Measurements from ENCODE around the gene SIRT5. TPM values are rescaled to one million over a fixed set of nuclear protein-coding genes. Genes with fewer than 3 reads are reported as not detected.

Gene SIRT5
- total RNA-seq, 1 experiment from 2014 or later, result 15.2 TPM

GRCh38 chr6:13633343-13633742 is 58.9 kb downstream of the SIRT5 start:
- no peaks in the 10 kb centered on the region for H3K9me3 ChIP-seq (ENCODE audit: low read length)
- 0 out of 2 replicates have a peak, but pooled peaks cover 3% of the 10 kb centered on the region for H3K79me2 ChIP-seq (ENCODE audit: low read length)
- H2AFZ ChIP-seq (ENCODE audit: low read length), result no peak overlapping the region
- H3K27me3 ChIP-seq (ENCODE audit: low read length), result no peaks in the 10 kb centered on the region
- no peak overlapping the region for H3K4me2 ChIP-seq (ENCODE audit: low read depth, low read length, poor library complexity, severe bottlenecking)
- H3K4me3 ChIP-seq (ENCODE audit: low read length), result no peak overlapping the region
- no peaks in the 10 kb centered on the region for H3K9me2 ChIP-seq (replicated peaks; ENCODE audit: insufficient read depth, low read length)
- peaks cover 40% of the 10 kb centered on the region for H3K4me1 ChIP-seq (ENCODE audit: low read length)
- H3K36me3 ChIP-seq (ENCODE audit: insufficient read depth, low read length), result peaks cover 7% of the 10 kb centered on the region; the same call in 1 of the 2 replicates
- no peak for DNase-seq
- H3K27ac ChIP-seq (ENCODE audit: low read length), result no peak overlapping the region
- H3K9ac ChIP-seq (ENCODE audit: low read length), result no peak overlapping the region
- no peaks in the 10 kb centered on the region for H4K20me1 ChIP-seq (ENCODE audit: insufficient read depth, low read depth, low read length)

DNA sequence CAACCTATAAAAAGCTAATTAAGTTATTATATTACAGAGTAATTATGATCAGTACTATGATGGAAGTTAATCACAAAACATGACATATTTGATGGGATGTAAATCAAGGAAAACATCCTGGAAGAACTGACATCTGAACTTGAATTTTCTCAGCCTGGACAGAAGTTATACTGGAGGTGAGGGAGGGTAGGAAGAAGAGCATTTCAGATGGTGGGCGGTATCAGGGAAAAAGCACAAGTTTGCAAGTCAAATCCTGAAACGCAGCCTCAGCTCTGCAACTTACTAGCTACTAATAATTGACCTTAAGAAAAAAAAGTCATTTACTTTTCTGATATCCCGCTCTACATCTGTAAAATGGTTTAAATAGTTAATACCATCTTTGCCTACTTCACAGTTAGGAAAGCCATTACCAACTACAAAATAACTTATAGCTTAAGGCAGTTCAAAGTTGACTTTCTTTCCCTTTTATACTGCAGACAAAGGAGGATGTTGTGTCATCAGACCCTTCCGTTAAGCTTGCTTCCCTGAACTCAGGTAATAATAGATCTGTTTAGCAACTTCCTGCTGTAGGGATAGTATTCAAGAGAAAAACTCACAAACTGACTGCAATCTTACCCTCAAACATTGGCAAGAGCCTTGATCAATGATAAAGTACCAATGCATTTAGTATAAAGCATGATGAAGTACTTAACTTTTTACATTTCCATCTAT is 61.7 kb downstream of the SIRT5 start:
- H4K20me1 ChIP-seq (ENCODE audit: insufficient read depth, low read depth, low read length), result no peaks in the 10 kb centered on the region
- no peaks in the 10 kb centered on the region for H3K27me3 ChIP-seq (ENCODE audit: low read length)
- no peaks in the 10 kb centered on the region for H3K9me3 ChIP-seq (ENCODE audit: low read length)
- peak overlapping the region; percentile 20; the same call in 1 of the 2 replicates for H3K4me3 ChIP-seq (ENCODE audit: low read length)
- H3K79me2 ChIP-seq (ENCODE audit: low read length), result 0 out of 2 replicates have a peak, but pooled peaks cover 3% of the 10 kb centered on the region
- H3K36me3 ChIP-seq (ENCODE audit: insufficient read depth, low read length), result peaks cover 7% of the 10 kb centered on the region; the same call in 1 of the 2 replicates
- peak overlapping the region; percentile 20; the same call in 1 of the 2 replicates for H3K9ac ChIP-seq (ENCODE audit: low read length)
- H3K4me1 ChIP-seq (ENCODE audit: low read length), result peaks cover 27% of the 10 kb centered on the region
- peak overlapping the region; percentile 61 for H3K27ac ChIP-seq (ENCODE audit: low read length)
- no peaks in the 10 kb centered on the region for H3K9me2 ChIP-seq (replicated peaks; ENCODE audit: insufficient read depth, low read length)
- H3K4me2 ChIP-seq (ENCODE audit: low read depth, low read length, poor library complexity, severe bottlenecking), result peak overlapping the region; percentile 57
- no peak for DNase-seq
- H2AFZ ChIP-seq (ENCODE audit: low read length), result peak overlapping the region; percentile 18; the same call in 1 of the 2 replicates

GRCh38 chr6:13638014-13638413 is 63.6 kb downstream of the SIRT5 start:
- Histone ChIP-seq H3K27ac (ENCODE audit: low read length) (no peak overlapping the region), H3K9me2 (replicated peaks; ENCODE audit: insufficient read depth, low read length) (no peaks in the 10 kb centered on the region), H3K4me3 (ENCODE audit: low read length) (no peak overlapping the region), H3K4me2 (ENCODE audit: low read depth, low read length, poor library complexity, severe bottlenecking) (no peak overlapping the region), H2AFZ (ENCODE audit: low read length) (no peak overlapping the region), H3K4me1 (ENCODE audit: low read length) (peaks cover 27% of the 10 kb centered on the region), H3K36me3 (ENCODE audit: insufficient read depth, low read length) (0 out of 2 replicates have a peak, but pooled peaks cover 4% of the 10 kb centered on the region), H3K9me3 (ENCODE audit: low read length) (no peaks in the 10 kb centered on the region), H4K20me1 (ENCODE audit: insufficient read depth, low read depth, low read length) (no peaks in the 10 kb centered on the region), H3K79me2 (ENCODE audit: low read length) (0 out of 2 replicates have a peak, but pooled peaks cover 3% of the 10 kb centered on the region), H3K9ac (ENCODE audit: low read length) (no peak overlapping the region), H3K27me3 (ENCODE audit: low read length) (no peaks in the 10 kb centered on the region)
- DNase-seq, result no peak

- 0 out of 2 replicates have a peak, but pooled peaks cover 4% of the 10 kb centered on the region for H3K36me3 ChIP-seq (ENCODE audit: insufficient read depth, low read length)
- no peaks in the 10 kb centered on the region for H3K9me3 ChIP-seq (ENCODE audit: low read length)
- no peak overlapping the region for H3K4me3 ChIP-seq (ENCODE audit: low read length)
- H3K9me2 ChIP-seq (replicated peaks; ENCODE audit: insufficient read depth, low read length), result no peaks in the 10 kb centered on the region
- no peaks in the 10 kb centered on the region for H3K27me3 ChIP-seq (ENCODE audit: low read length)
- no peaks in the 10 kb centered on the region for H4K20me1 ChIP-seq (ENCODE audit: insufficient read depth, low read depth, low read length)
- H3K4me2 ChIP-seq (ENCODE audit: low read depth, low read length, poor library complexity, severe bottlenecking), result no peak overlapping the region
- H3K79me2 ChIP-seq (ENCODE audit: low read length), result 0 out of 2 replicates have a peak, but pooled peaks cover 3% of the 10 kb centered on the region
- H2AFZ ChIP-seq (ENCODE audit: low read length), result no peak overlapping the region
- no peak overlapping the region for H3K27ac ChIP-seq (ENCODE audit: low read length)
- no peak for DNase-seq
- H3K4me1 ChIP-seq (ENCODE audit: low read length), result peaks cover 27% of the 10 kb centered on the region
- no peak overlapping the region for H3K9ac ChIP-seq (ENCODE audit: low read length)
Observed at GRCh38 chr6:13638626-13639025, 64.2 kb downstream of the SIRT5 start.

- peaks cover 7% of the 10 kb centered on the region; the same call in 1 of the 2 replicates for H3K36me3 ChIP-seq (ENCODE audit: insufficient read depth, low read length)
- no peak overlapping the region for H3K27ac ChIP-seq (ENCODE audit: low read length)
Observed at GRCh38 chr6:13641315-13641714, 66.9 kb downstream of the SIRT5 start.

GRCh38 chr6:13643125-13643524 is 68.7 kb downstream of the SIRT5 start:
- Histone ChIP-seq H3K9me2 (replicated peaks; ENCODE audit: insufficient read depth, low read length) (no peaks in the 10 kb centered on the region), H3K79me2 (ENCODE audit: low read length) (peaks cover 6% of the 10 kb centered on the region; the same call in 1 of the 2 replicates), H3K36me3 (ENCODE audit: insufficient read depth, low read length) (peaks cover 3% of the 10 kb centered on the region; the same call in 1 of the 2 replicates), H2AFZ (ENCODE audit: low read length) (no peak overlapping the region), H3K4me3 (ENCODE audit: low read length) (no peak overlapping the region), H3K9me3 (ENCODE audit: low read length) (no peaks in the 10 kb centered on the region), H3K27me3 (ENCODE audit: low read length) (no peaks in the 10 kb centered on the region), H3K4me2 (ENCODE audit: low read depth, low read length, poor library complexity, severe bottlenecking) (no peak overlapping the region), H3K27ac (ENCODE audit: low read length) (no peak overlapping the region), H4K20me1 (ENCODE audit: insufficient read depth, low read depth, low read length) (no peaks in the 10 kb centered on the region), H3K4me1 (ENCODE audit: low read length) (peaks cover 1% of the 10 kb centered on the region), H3K9ac (ENCODE audit: low read length) (no peak overlapping the region)
- DNase-seq, result no peak

More at GRCh38 chr6:13641315-13641714, 66.9 kb downstream of the SIRT5 start:
- Histone ChIP-seq H3K9ac (ENCODE audit: low read length) (no peak overlapping the region), H3K4me3 (ENCODE audit: low read length) (no peak overlapping the region), H3K79me2 (ENCODE audit: low read length) (0 out of 2 replicates have a peak, but pooled peaks cover under 1% of the 10 kb centered on the region), H4K20me1 (ENCODE audit: insufficient read depth, low read depth, low read length) (no peaks in the 10 kb centered on the region), H3K4me2 (ENCODE audit: low read depth, low read length, poor library complexity, severe bottlenecking) (no peak overlapping the region), H3K27me3 (ENCODE audit: low read length) (no peaks in the 10 kb centered on the region), H2AFZ (ENCODE audit: low read length) (no peak overlapping the region), H3K9me2 (replicated peaks; ENCODE audit: insufficient read depth, low read length) (no peaks in the 10 kb centered on the region), H3K4me1 (ENCODE audit: low read length) (peaks cover 19% of the 10 kb centered on the region), H3K9me3 (ENCODE audit: low read length) (no peaks in the 10 kb centered on the region)
- no peak for DNase-seq

- Histone ChIP-seq H3K9me3 (ENCODE audit: low read length) (no peaks in the 10 kb centered on the region), H3K27ac (ENCODE audit: low read length) (no peak overlapping the region), H3K79me2 (ENCODE audit: low read length) (peaks cover 13% of the 10 kb centered on the region), H4K20me1 (ENCODE audit: insufficient read depth, low read depth, low read length) (no peaks in the 10 kb centered on the region), H3K4me3 (ENCODE audit: low read length) (no peak overlapping the region), H3K4me1 (ENCODE audit: low read length) (no peaks in the 10 kb centered on the region), H3K9me2 (replicated peaks; ENCODE audit: insufficient read depth, low read length) (no peaks in the 10 kb centered on the region), H3K9ac (ENCODE audit: low read length) (no peak overlapping the region), H3K4me2 (ENCODE audit: low read depth, low read length, poor library complexity, severe bottlenecking) (no peak overlapping the region), H3K27me3 (ENCODE audit: low read length) (no peaks in the 10 kb centered on the region), H3K36me3 (ENCODE audit: insufficient read depth, low read length) (peaks cover 3% of the 10 kb centered on the region; the same call in 1 of the 2 replicates), H2AFZ (ENCODE audit: low read length) (no peak overlapping the region)
- DNase-seq, result no peak
Observed at GRCh38 chr6:13648850-13649249, 74.4 kb downstream of the SIRT5 start.

GRCh38 chr6:13649393-13649792 is 75.0 kb downstream of the SIRT5 start:
- Histone ChIP-seq H3K79me2 (ENCODE audit: low read length) (peaks cover 13% of the 10 kb centered on the region), H3K27me3 (ENCODE audit: low read length) (no peaks in the 10 kb centered on the region), H3K36me3 (ENCODE audit: insufficient read depth, low read length) (no peaks in the 10 kb centered on the region; the same call in 1 of the 2 replicates), H3K9me2 (replicated peaks; ENCODE audit: insufficient read depth, low read length) (no peaks in the 10 kb centered on the region), H3K9me3 (ENCODE audit: low read length) (no peaks in the 10 kb centered on the region), H3K4me3 (ENCODE audit: low read length) (no peak overlapping the region), H4K20me1 (ENCODE audit: insufficient read depth, low read depth, low read length) (no peaks in the 10 kb centered on the region), H3K4me1 (ENCODE audit: low read length) (no peaks in the 10 kb centered on the region), H2AFZ (ENCODE audit: low read length) (no peak overlapping the region), H3K4me2 (ENCODE audit: low read depth, low read length, poor library complexity, severe bottlenecking) (no peak overlapping the region), H3K9ac (ENCODE audit: low read length) (no peak overlapping the region), H3K27ac (ENCODE audit: low read length) (no peak overlapping the region)
- no peak for DNase-seq
